Natural killer cell (primary cell): ENCODE measurements around the gene WFS1. TPM values are rescaled to one million over a fixed set of nuclear protein-coding genes. Genes with fewer than 3 reads are reported as not detected.

ENCODE experiments used
- ATAC-seq, 3 donors: fragments of 150-1000 bp in 2 of 3; fragments of 200-7000 bp in 1 of 3; cut with Tn5 transposase; 1 replicate in 1 of 3; 2 replicates in 2 of 3; pipeline ENCODE4 v1.10.0; 2021; ENCODE audit warnings: mild to moderate bottlenecking in 2 of 3, moderate library complexity in 2 of 3
- DNase-seq, 2 donors: peaks; one replicate each; pipeline versions ENCODE4 v3.0.0 to v3.0.0-alpha.2; 2013 to 2021; ENCODE audit warnings: mixed read lengths in 1 of 2
- H3K27ac ChIP-seq: one replicate; pipeline ENCODE4 v1.5.1; 2013; ENCODE audit warnings: mild to moderate bottlenecking, low read length
- H3K27me3 ChIP-seq: one replicate; pipeline ENCODE4 v1.6.1; 2013; ENCODE audit warnings: low read length; ENCODE audit not compliant: control insufficient read depth, insufficient read depth
- H3K36me3 ChIP-seq: one replicate; pipeline ENCODE4 v1.6.1; 2013; ENCODE audit warnings: low read length; ENCODE audit not compliant: control insufficient read depth, insufficient read depth
- H3K4me1 ChIP-seq: one replicate; pipeline ENCODE4 v1.6.1; 2013; ENCODE audit warnings: low read length; ENCODE audit not compliant: control insufficient read depth, insufficient read depth
- H3K4me3 ChIP-seq: one replicate; pipeline ENCODE4 v1.5.1; 2013; ENCODE audit warnings: low read length
- H3K9me3 ChIP-seq: one replicate; pipeline ENCODE4 v1.6.1; 2013; ENCODE audit warnings: low read length; ENCODE audit not compliant: control insufficient read depth, insufficient read depth
- H3K27ac Mint-ChIP-seq, 2 donors: one replicate each; pipeline ENCODE4 v1.8.0; 2022; ENCODE audit warnings: mild to moderate bottlenecking in 2 of 2, mixed read lengths in 2 of 2, moderate library complexity in 1 of 2
- H3K27me3 Mint-ChIP-seq, 2 donors: one replicate each; pipeline ENCODE4 v1.8.0; 2022; ENCODE audit warnings: low read depth in 2 of 2, mixed read lengths in 2 of 2
- H3K36me3 Mint-ChIP-seq: one replicate; pipeline ENCODE4 v1.8.0; 2022; ENCODE audit warnings: mixed read lengths
- H3K4me1 Mint-ChIP-seq, 2 donors: one replicate each; pipeline ENCODE4 v1.8.0; 2022; ENCODE audit warnings: mixed read lengths in 2 of 2
- H3K4me3 Mint-ChIP-seq: one replicate; pipeline ENCODE4 v1.8.0; 2022; ENCODE audit warnings: mild to moderate bottlenecking, moderate library complexity, mixed read lengths
- H3K9me3 Mint-ChIP-seq, 2 donors: one replicate each; pipeline ENCODE4 v1.8.0; 2022; ENCODE audit warnings: mixed read lengths in 2 of 2
- WGBS: methylation state at CpG from one replicate; pipeline ENCODE4 v1.1.7; 2013; ENCODE audit warnings: missing lambda C conversion rate; ENCODE audit not compliant: insufficient coverage; 5-methylcytosine and 5-hydroxymethylcytosine counted together
- intact Hi-C: fragments of 100-400 bp; cut with micrococcal nuclease; formaldehyde crosslinking; loops from one replicate; pipeline ENCODE4 v1.14.2; 2022
- total RNA-seq, 4 donors: library from RNA; stranded (reverse); fragments of 120-200 nt in 1 of 4; gene quantifications; one replicate each; pipeline versions ENCODE4 v1.2.3 to v1.2.4, GENCODE V29; 2013 to 2022
- TF ChIP-seq, protein P1 (sequence below): fragments of 200-600 bp; IDR thresholded peaks from one replicate; pipeline ENCODE4 v1.8.0; 2022; ENCODE audit warnings: antibody characterized with exemption

Gene WFS1
- total RNA-seq, 3 donors from 2014 or later (not counting 1 experiment from before 2014, with no cell fraction given) = 3.0 to 5.6 (median 3.5) TPM

GRCh38 chr4:6301732-6302442 is 32.2 kb downstream of the WFS1 start:
- ATAC-seq (no peak), DNase-seq (no peak)
- intact Hi-C loops = no loop called here
- H3K27me3 ChIP-seq = no peaks in the 10 kb centered on the region
- WGBS = 97% methylated on average over 55 of the region's 55 CpGs
- no peak overlapping the region for H3K4me3 ChIP-seq
- no peaks in the 10 kb centered on the region for H3K9me3 ChIP-seq
- TF ChIP-seq, protein P1, sequence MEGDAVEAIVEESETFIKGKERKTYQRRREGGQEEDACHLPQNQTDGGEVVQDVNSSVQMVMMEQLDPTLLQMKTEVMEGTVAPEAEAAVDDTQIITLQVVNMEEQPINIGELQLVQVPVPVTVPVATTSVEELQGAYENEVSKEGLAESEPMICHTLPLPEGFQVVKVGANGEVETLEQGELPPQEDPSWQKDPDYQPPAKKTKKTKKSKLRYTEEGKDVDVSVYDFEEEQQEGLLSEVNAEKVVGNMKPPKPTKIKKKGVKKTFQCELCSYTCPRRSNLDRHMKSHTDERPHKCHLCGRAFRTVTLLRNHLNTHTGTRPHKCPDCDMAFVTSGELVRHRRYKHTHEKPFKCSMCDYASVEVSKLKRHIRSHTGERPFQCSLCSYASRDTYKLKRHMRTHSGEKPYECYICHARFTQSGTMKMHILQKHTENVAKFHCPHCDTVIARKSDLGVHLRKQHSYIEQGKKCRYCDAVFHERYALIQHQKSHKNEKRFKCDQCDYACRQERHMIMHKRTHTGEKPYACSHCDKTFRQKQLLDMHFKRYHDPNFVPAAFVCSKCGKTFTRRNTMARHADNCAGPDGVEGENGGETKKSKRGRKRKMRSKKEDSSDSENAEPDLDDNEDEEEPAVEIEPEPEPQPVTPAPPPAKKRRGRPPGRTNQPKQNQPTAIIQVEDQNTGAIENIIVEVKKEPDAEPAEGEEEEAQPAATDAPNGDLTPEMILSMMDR = no peak
- no peak overlapping the region for H3K27ac ChIP-seq
- Mint-ChIP-seq H3K27ac (no peak overlapping the region), H3K36me3 (no peaks in the 10 kb centered on the region), H3K4me1 (peaks cover 8 to 10% of the 10 kb centered on the region in 2 donors), H3K9me3 (no peaks in the 10 kb centered on the region), H3K27me3 (peaks cover 7 to 14% of the 10 kb centered on the region in 2 donors), H3K4me3 (no peak overlapping the region)
- H3K36me3 ChIP-seq = no peaks in the 10 kb centered on the region
- H3K4me1 ChIP-seq = peaks cover 14% of the 10 kb centered on the region

DNA sequence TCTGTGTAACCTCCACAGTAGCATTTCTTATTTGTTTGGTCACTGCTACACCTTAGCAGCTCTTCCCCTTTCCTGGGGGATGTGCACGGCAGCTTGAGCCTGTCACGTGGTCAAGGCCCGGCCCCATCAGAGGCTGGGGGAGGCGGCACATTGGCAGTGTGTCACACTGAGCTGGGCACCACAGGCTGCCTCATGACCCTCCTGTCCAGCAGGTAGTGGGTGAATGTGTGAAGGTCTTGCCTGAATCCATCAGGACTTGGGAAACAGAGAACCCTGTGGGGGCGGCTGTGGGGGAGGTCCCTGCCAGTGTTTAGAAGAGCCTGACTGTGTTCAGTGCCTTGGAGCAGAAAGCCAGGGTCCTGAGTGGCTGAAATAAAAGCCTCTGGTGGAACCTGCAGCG is 33.2 kb downstream of the WFS1 start:
- no peaks in the 10 kb centered on the region for H3K36me3 Mint-ChIP-seq
- intact Hi-C loops = no loop called here
- Histone ChIP-seq H3K4me3 (no peak overlapping the region), H3K36me3 (no peaks in the 10 kb centered on the region), H3K27me3 (peaks cover under 1% of the 10 kb centered on the region), H3K4me1 (peaks cover 14% of the 10 kb centered on the region), H3K9me3 (no peaks in the 10 kb centered on the region), H3K27ac (no peak overlapping the region)
- no peaks in the 10 kb centered on the region for H3K9me3 Mint-ChIP-seq
- H3K4me3 Mint-ChIP-seq = no peak overlapping the region
- H3K27me3 Mint-ChIP-seq = peaks cover 8 to 17% of the 10 kb centered on the region in 2 donors
- 74% methylated on average over 6 of the region's 6 CpGs for WGBS
- no peak overlapping the region for H3K27ac Mint-ChIP-seq
- TF ChIP-seq, protein P1 = no peak
- no peak for DNase-seq
- ATAC-seq = no peak
- peaks cover 8 to 10% of the 10 kb centered on the region in 2 donors for H3K4me1 Mint-ChIP-seq

- Histone ChIP-seq H3K27me3 (peaks cover 4% of the 10 kb centered on the region), H3K9me3 (no peaks in the 10 kb centered on the region), H3K36me3 (no peaks in the 10 kb centered on the region), H3K4me1 (peaks cover 14% of the 10 kb centered on the region), H3K27ac (no peak overlapping the region), H3K4me3 (no peak overlapping the region)
- Mint-ChIP-seq H3K36me3 (no peaks in the 10 kb centered on the region), H3K9me3 (no peaks in the 10 kb centered on the region), H3K27ac (no peak overlapping the region), H3K4me1 (peaks cover 10 to 13% of the 10 kb centered on the region in 2 donors), H3K4me3 (no peak overlapping the region), H3K27me3 (peaks cover 16 to 26% of the 10 kb centered on the region in 2 donors)
- TF ChIP-seq, protein P1 = no peak
- intact Hi-C loops = no loop called here
- 46% methylated on average over 12 of the region's 12 CpGs for WGBS
- no peak for DNase-seq
- ATAC-seq = peak in 2 of 3 donors; percentile 38 to 61
Measured at GRCh38 chr4:6303943-6304342, 34.3 kb downstream of the WFS1 start.

GRCh38 chr4:6306299-6306698 is 36.6 kb downstream of the WFS1 start:
- DNase-seq (no peak), ATAC-seq (no peak)
- Histone ChIP-seq H3K9me3 (no peaks in the 10 kb centered on the region), H3K4me1 (peaks cover 17% of the 10 kb centered on the region), H3K4me3 (no peak overlapping the region), H3K27me3 (peaks cover 6% of the 10 kb centered on the region), H3K27ac (no peak overlapping the region), H3K36me3 (no peaks in the 10 kb centered on the region)
- TF ChIP-seq, protein P1 = no peak
- 81% methylated on average over 5 of the region's 5 CpGs for WGBS
- intact Hi-C loops = no loop called here
- H3K4me1 Mint-ChIP-seq = peaks cover 10 to 13% of the 10 kb centered on the region in 2 donors
- no peaks in the 10 kb centered on the region for H3K9me3 Mint-ChIP-seq
- no peak overlapping the region for H3K4me3 Mint-ChIP-seq
- H3K27me3 Mint-ChIP-seq = peaks cover 30 to 43% of the 10 kb centered on the region in 2 donors
- no peaks in the 10 kb centered on the region for H3K36me3 Mint-ChIP-seq
- H3K27ac Mint-ChIP-seq = no peak overlapping the region
